ENCODE data around the gene CEP19. TPM values are rescaled to one million over a fixed set of nuclear protein-coding genes. Genes with fewer than 3 reads are reported as not detected.

Gene CEP19
- total RNA-seq, 1 experiment from 2014 or later: 1.3 TPM

DNA sequence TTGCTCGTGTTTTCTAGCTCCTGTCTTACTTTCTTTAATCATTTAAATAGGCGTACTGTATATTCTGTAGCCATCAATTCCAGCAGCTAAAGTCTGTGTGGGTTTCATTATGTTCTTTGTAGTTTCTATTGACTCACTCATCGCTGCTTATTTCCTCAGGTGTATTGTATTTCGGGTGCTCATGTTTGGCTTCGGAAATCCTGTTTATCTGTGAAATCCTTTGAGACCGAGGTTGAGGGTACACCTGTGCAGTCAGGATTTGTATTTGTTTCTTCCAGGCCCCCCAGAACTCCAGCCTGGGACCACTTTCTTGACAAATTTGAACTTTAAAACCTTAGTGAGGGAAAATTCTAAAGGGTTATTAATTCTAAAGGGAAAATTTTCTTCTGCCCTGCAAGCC lies 25.6 kb upstream of the CEP19 start:
- H3K27ac Mint-ChIP-seq: no peak overlapping the region; a peak in 1 of 7 replicates
- H3K4me3 Mint-ChIP-seq: no peak overlapping the region
- Histone ChIP-seq H3K79me2 (ENCODE audit: insufficient read depth, low read length) (peaks cover 16% of the 10 kb centered on the region; the same call in 1 of the 2 replicates), H3K27me3 (ENCODE audit: insufficient read depth, low read length) (no peaks in the 10 kb centered on the region), H3K23ac (ENCODE audit: insufficient read length, low read depth, low read length) (no peak overlapping the region), H2BK120ac (ENCODE audit: low read depth, low read length, poor library complexity, severe bottlenecking) (no peak overlapping the region), H4K8ac (replicated peaks; ENCODE audit: insufficient read length, low read depth, low read length) (no peak overlapping the region), H2AK5ac (ENCODE audit: insufficient read length, low read length) (no peak overlapping the region), H2BK20ac (ENCODE audit: low read depth, low read length, poor library complexity, severe bottlenecking) (no peak overlapping the region), H3K4me1 (ENCODE audit: insufficient read depth, low read length) (no peaks in the 10 kb centered on the region; the same call in 1 of the 2 replicates), H2BK5ac (ENCODE audit: insufficient read length, low read length) (no peak overlapping the region), H3K79me1 (ENCODE audit: insufficient read depth, low read depth, low read length, poor library complexity, severe bottlenecking) (no peaks in the 10 kb centered on the region), H3K27ac (ENCODE audit: insufficient read length, low read depth, low read length) (no peak overlapping the region), H4K20me1 (ENCODE audit: control insufficient read depth, insufficient read depth, insufficient read length) (no peaks in the 10 kb centered on the region), H3K4ac (ENCODE audit: low read depth, low read length) (no peak overlapping the region), H3K9ac (ENCODE audit: extremely low read depth, insufficient read length, low read length) (no peak overlapping the region), H3K9me3 (ENCODE audit: control insufficient read depth, low read depth, low read length) (no peaks in the 10 kb centered on the region), H4K91ac (ENCODE audit: insufficient read length, low read depth, low read length) (no peak overlapping the region), H2BK15ac (ENCODE audit: low read depth, low read length) (no peak overlapping the region), H3T11ph (ENCODE audit: low read length) (no peak overlapping the region), H2BK12ac (ENCODE audit: insufficient read length, low read depth, low read length) (no peak overlapping the region), H3K56ac (ENCODE audit: insufficient read length, low read depth, low read length) (no peak overlapping the region), H3K14ac (ENCODE audit: insufficient read depth, low read length) (no peak overlapping the region), H4K5ac (ENCODE audit: insufficient read length, low read depth, low read length) (no peak overlapping the region), H3K18ac (ENCODE audit: insufficient read length, low read depth, low read length) (no peak overlapping the region), H3K4me2 (ENCODE audit: insufficient read depth, insufficient read length, low read length) (no peak overlapping the region), H3K23me2 (ENCODE audit: insufficient read length, low read depth, low read length, poor library complexity, severe bottlenecking) (peaks cover 7% of the 10 kb centered on the region), H2AFZ (ENCODE audit: low read length) (no peak overlapping the region)
- H3K9me3 Mint-ChIP-seq: peaks cover 3 to 5% of the 10 kb centered on the region in 2 experiments; a peak in 4 of 5 replicates
- no peaks in the 10 kb centered on the region for H3K27me3 Mint-ChIP-seq (ENCODE audit: low read depth)
- H3K36me3 Mint-ChIP-seq (ENCODE audit: insufficient read depth in 1 of 3, low read depth in 3 of 3): peaks cover 2 to 14% (median 9%) of the 10 kb centered on the region in 3 experiments; a peak in 6 of 7 replicates
- no CpG with 5 or more reads among the region's 6 CpGs for WGBS (ENCODE audit: extremely low coverage, insufficient read length, low lambda C conversion rate)
- TF ChIP-seq, protein P1, sequence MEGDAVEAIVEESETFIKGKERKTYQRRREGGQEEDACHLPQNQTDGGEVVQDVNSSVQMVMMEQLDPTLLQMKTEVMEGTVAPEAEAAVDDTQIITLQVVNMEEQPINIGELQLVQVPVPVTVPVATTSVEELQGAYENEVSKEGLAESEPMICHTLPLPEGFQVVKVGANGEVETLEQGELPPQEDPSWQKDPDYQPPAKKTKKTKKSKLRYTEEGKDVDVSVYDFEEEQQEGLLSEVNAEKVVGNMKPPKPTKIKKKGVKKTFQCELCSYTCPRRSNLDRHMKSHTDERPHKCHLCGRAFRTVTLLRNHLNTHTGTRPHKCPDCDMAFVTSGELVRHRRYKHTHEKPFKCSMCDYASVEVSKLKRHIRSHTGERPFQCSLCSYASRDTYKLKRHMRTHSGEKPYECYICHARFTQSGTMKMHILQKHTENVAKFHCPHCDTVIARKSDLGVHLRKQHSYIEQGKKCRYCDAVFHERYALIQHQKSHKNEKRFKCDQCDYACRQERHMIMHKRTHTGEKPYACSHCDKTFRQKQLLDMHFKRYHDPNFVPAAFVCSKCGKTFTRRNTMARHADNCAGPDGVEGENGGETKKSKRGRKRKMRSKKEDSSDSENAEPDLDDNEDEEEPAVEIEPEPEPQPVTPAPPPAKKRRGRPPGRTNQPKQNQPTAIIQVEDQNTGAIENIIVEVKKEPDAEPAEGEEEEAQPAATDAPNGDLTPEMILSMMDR (conservative IDR thresholded peaks at IDR 0.05): no peak
- peaks cover 7 to 14% of the 10 kb centered on the region in 2 experiments for H3K4me1 Mint-ChIP-seq
- DNase-seq: no peak
